ENCODE data around the gene TSGA10IP.

TSGA10IP gene

DNA sequence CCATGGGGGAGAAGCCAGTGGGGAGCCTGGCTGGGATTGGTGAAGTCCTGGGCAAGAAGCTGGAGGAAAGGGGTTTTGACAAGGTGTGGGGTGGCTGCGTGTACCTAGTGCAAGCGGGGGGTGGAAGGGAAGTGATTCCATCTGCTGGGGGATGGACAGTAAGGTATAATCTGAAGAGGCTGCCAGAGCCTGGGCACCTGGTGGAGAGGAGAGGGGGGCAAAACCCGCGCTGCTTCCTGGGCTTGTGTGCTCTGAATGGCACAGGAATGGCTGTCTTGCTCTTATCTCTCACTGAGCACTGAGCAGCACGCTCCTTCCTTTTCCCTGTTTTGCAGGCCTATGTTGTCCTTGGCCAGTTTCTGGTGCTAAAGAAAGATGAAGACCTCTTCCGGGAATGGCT, 58.0 kb downstream of the TSGA10IP start:
- no peak for DNase-seq (ENCODE audit: extremely low spot score)
- ChIA-PET POLR2A (no interaction called here), CTCF (interaction anchor here (1.2 to 1.8 kb wide), 4 partner anchors 14 to 292 kb away, joined by 4 to 11 read pairs (median 6); partner anchors contain the start of gene KAT5)
- TF ChIP-seq, protein P1, sequence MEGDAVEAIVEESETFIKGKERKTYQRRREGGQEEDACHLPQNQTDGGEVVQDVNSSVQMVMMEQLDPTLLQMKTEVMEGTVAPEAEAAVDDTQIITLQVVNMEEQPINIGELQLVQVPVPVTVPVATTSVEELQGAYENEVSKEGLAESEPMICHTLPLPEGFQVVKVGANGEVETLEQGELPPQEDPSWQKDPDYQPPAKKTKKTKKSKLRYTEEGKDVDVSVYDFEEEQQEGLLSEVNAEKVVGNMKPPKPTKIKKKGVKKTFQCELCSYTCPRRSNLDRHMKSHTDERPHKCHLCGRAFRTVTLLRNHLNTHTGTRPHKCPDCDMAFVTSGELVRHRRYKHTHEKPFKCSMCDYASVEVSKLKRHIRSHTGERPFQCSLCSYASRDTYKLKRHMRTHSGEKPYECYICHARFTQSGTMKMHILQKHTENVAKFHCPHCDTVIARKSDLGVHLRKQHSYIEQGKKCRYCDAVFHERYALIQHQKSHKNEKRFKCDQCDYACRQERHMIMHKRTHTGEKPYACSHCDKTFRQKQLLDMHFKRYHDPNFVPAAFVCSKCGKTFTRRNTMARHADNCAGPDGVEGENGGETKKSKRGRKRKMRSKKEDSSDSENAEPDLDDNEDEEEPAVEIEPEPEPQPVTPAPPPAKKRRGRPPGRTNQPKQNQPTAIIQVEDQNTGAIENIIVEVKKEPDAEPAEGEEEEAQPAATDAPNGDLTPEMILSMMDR (IDR thresholded peaks at IDR 0.05; ENCODE audit: control extremely low read depth, extremely low read depth, low read depth, missing control alignments) = no peak

- TF ChIP-seq, protein P1 (IDR thresholded peaks at IDR 0.05; ENCODE audit: control extremely low read depth, extremely low read depth, low read depth, missing control alignments) = no peak
- DNase-seq (ENCODE audit: extremely low spot score) = no peak
- ChIA-PET CTCF (interaction anchor here (1.3 to 1.9 kb wide), 3 partner anchors 19 to 120 kb away, joined by 5 to 11 read pairs (median 7); no protein-coding TSS in a partner anchor), POLR2A (no interaction called here)
Measured at GRCh38 chr11:66004186-66004585, 58.9 kb downstream of the TSGA10IP start.

- DNase-seq (ENCODE audit: extremely low spot score) = no peak
- TF ChIP-seq, protein P1 (IDR thresholded peaks at IDR 0.05; ENCODE audit: control extremely low read depth, extremely low read depth, low read depth, missing control alignments) = no peak
- ChIA-PET CTCF (interaction anchor here (1.9 to 8.3 kb wide), 2 partner anchors 16 to 39 kb away, joined by 7 to 67 read pairs; no protein-coding TSS in a partner anchor), POLR2A (no interaction called here)
Measured at GRCh38 chr11:66006134-66006890, 61.0 kb downstream of the TSGA10IP start.

DNA sequence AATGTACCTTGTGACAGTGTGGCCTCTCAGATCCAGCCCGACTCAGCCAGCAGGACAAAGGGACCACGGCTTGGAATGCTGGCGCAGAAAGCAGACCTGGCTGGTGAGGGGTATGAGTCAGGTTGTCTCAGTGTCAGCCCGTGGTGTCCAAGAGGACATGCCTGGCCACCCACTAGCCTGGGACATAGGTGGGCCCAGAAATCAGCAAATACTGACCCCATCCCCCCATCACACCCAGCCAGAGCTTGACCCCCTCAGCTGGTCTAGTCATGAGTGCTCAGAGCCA, 61.6 kb downstream of the TSGA10IP start:
- CTCF ChIA-PET = interaction anchor here (0.9 to 8.3 kb wide), 3 partner anchors 16 to 147 kb away, joined by 3 to 67 read pairs (median 3); partner anchors contain the start of gene MUS81
- POLR2A ChIA-PET = interaction anchor here (0.6 kb wide), 2 partner anchors 45 to 177 kb away, joined by 6 to 8 read pairs; partner anchors contain the start of gene SF3B2
- DNase-seq (ENCODE audit: extremely low spot score) = no peak
- TF ChIP-seq, protein P1 (IDR thresholded peaks at IDR 0.05; ENCODE audit: control extremely low read depth, extremely low read depth, low read depth, missing control alignments) = no peak

DNA sequence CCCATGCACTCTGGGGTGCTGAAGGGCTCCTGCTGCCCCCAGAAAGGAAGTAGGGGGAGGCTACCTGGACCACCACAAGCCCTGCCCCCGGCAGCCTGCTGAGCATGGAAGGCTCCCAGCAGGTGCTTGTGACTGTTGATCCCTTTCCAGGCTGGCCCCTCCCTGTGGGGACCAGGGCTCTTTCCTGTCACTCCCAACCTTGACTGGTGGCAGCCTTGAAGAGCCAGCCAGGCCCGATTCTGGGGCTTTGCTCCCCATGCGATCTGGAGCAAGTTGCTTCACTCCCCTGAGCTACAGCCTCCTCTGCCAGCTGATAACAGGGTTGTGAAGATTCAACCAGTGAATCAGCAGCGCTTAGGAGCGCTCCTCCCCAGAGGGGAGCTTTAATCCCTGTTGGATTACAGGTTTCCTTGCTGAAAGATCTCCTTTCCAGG, 61.9 kb downstream of the TSGA10IP start:
- POLR2A ChIA-PET = interaction anchor here (0.6 kb wide), 2 partner anchors 45 to 177 kb away, joined by 6 to 8 read pairs; partner anchors contain the start of gene SF3B2
- DNase-seq (ENCODE audit: extremely low spot score) = no peak
- TF ChIP-seq, protein P1 (IDR thresholded peaks at IDR 0.05; ENCODE audit: control extremely low read depth, extremely low read depth, low read depth, missing control alignments) = no peak
- CTCF ChIA-PET = interaction anchor here (0.9 to 8.3 kb wide), 3 partner anchors 15 to 147 kb away, joined by 3 to 67 read pairs (median 3); partner anchors contain the start of gene MUS81

- no peak for DNase-seq (ENCODE audit: extremely low spot score)
- TF ChIP-seq, protein P1 (IDR thresholded peaks at IDR 0.05; ENCODE audit: control extremely low read depth, extremely low read depth, low read depth, missing control alignments) = no peak
- ChIA-PET CTCF (interaction anchor here (1.1 to 8.3 kb wide), 4 partner anchors 14 to 148 kb away, joined by 3 to 67 read pairs (median 14); partner anchors contain the start of gene MUS81), POLR2A (interaction anchor here (1.1 kb wide), 1 partner anchor 37 kb away, joined by 5 read pairs; no protein-coding TSS in a partner anchor)
Measured at GRCh38 chr11:66008095-66008467, 62.8 kb downstream of the TSGA10IP start.

All from GM10248 (cell line).